AG08395 (cell line): ENCODE results near the gene NECTIN1.

Experiments used
- DNase-seq: peaks from one replicate; pipeline ENCODE4 v3.0.0; 2012; ENCODE audit warnings: mixed read lengths, low spot score

The NECTIN1 gene

GRCh38 chr11:119712459-119713358 lies 16.3 kb downstream of the NECTIN1 start:
- no peak for DNase-seq

- no peak for DNase-seq
Measured at GRCh38 chr11:119712006-119712405, 17.0 kb downstream of the NECTIN1 start.

GRCh38 chr11:119711476-119711875 lies 17.5 kb downstream of the NECTIN1 start:
- DNase-seq, result no peak

DNA sequence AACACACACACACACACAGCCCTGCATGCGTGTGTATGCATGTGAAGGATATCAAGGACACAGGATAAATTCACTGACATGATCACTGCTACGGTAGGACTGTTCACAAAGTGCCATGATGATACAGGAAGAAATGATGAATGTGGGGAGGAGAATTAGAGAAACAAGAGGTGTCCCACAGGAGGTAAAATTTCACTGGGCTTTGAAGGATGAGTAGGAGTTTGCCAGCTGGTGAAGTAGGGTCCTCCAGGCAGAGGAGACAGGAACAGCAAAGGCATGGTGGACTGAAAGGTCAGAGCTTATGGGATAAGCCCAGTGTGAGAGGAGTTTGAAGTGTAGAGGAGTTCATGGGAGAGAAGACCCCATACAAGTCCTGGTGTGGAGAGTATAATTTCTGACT lies 18.6 kb downstream of the NECTIN1 start:
- no peak for DNase-seq

GRCh38 chr11:119709638-119710346 lies 19.2 kb downstream of the NECTIN1 start:
- DNase-seq, result peak; percentile 77

DNA sequence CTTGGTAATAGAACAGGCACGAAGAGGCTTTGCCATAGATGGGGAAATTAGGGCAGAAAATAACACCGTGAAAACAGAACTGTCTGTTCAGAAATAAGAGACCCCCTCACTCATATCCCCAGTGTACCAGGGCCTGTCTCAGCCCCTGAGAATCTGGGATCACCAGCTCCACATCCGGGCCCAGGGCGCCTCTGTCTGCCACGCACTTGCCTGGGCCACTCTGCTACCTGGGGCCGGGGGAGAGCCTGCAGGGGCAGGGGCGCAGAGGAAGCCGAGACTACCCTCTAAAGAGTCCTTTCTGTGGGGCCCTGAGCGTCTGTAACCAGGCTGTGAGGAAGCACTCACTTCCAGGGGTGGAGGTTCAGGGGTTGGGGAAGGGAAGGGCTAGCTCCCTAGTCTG lies 19.8 kb downstream of the NECTIN1 start:
- no peak for DNase-seq

DNA sequence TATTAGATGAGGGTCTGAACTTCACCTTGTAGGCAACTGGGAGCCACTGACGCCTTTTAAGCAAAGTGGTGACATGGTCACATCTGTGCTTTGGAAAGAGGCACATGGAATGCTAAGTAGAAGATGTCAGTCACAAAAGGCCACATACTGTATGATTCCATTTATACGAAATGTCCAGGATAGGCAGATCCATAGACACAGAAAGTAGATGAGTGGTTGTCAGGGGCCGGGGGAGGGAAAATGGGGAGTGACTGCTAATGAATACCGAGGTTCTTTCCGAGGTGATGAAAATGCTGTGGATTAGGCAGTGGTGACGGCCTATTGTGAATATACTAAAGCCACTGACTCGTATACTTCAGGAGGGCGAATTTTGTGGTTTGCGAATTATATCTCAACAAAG lies 20.6 kb downstream of the NECTIN1 start:
- no peak for DNase-seq

GRCh38 chr11:119706887-119707286 lies 22.1 kb downstream of the NECTIN1 start:
- DNase-seq, result no peak

GRCh38 chr11:119706029-119706428 lies 23.0 kb downstream of the NECTIN1 start:
- DNase-seq, result no peak

GRCh38 chr11:119705362-119705761 lies 23.6 kb downstream of the NECTIN1 start:
- no peak for DNase-seq

DNA sequence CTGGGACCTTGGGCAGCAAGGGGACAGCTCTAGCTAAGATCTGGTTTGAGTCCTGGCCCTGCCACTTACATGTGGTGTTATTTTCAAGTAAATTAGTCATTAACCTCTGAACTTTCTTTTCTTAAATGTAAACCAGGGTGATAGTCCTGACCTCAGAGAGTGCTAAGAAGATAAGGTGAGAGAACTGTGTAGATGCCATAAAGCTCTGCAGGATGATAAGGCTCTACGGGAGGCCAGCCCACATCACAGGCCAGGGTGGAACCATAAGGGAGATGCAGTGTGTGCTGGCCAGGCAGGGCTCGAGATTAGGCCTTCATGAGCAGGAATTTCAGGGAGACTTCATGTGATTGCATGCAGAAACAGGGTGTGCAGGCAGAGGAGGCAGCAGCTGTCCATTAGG lies 24.2 kb downstream of the NECTIN1 start:
- no peak for DNase-seq

DNA sequence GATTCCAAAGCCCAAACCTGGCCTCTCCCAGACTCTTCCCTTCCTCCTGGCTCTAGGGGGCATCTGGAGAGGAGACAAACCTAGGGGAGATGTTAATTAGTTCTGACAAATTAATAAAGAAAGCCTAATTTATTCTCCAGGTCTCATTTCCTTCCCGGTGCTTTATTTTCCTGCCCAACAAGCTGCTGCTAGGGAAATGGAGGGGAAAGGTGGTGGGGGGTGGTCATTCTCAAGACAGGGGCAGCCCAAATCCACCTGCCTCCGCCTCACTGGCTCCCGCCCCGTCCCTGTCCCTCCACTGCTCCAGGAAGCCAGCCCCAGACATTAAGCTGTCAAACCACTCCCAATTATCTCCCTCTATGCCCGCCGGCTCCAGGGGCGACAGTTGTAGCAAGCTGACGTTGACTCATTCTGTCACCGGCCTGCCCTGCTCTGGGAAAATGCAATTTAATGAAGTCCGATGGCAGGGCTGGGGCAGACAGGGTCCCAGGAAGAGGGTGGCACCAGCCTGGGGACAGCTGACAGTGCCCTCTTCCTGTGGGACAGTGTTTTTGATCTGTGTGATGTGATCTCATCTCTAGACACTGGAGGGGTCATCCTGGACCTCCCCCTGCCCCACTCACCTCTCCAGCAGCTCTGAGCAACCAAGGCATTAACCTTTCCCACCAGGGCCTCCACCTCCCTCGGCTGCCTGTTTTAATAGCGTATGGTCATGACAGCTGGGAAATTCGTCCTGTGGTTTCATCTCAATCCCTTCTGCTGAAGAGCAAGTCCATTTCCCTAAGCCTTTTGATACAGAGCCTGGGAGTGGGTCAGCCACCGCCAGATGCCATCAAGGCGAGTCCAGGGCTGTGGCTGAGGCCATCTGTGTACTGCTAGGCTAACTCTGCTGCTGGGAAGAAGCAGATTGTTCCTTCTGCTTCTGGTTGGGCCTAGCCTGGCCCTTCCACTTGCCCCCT lies 27.1 kb downstream of the NECTIN1 start:
- DNase-seq, result peak; percentile 29

GRCh38 chr11:119700536-119701346 lies 28.3 kb downstream of the NECTIN1 start:
- no peak for DNase-seq

GRCh38 chr11:119700030-119700429 lies 29.0 kb downstream of the NECTIN1 start:
- DNase-seq, result no peak

- DNase-seq, result peak; percentile 58
Measured at GRCh38 chr11:119699227-119699626, 29.8 kb downstream of the NECTIN1 start.

GRCh38 chr11:119697882-119698281 lies 31.1 kb downstream of the NECTIN1 start:
- no peak for DNase-seq

- DNase-seq, result no peak
Measured at GRCh38 chr11:119697445-119697844, 31.6 kb downstream of the NECTIN1 start.

DNA sequence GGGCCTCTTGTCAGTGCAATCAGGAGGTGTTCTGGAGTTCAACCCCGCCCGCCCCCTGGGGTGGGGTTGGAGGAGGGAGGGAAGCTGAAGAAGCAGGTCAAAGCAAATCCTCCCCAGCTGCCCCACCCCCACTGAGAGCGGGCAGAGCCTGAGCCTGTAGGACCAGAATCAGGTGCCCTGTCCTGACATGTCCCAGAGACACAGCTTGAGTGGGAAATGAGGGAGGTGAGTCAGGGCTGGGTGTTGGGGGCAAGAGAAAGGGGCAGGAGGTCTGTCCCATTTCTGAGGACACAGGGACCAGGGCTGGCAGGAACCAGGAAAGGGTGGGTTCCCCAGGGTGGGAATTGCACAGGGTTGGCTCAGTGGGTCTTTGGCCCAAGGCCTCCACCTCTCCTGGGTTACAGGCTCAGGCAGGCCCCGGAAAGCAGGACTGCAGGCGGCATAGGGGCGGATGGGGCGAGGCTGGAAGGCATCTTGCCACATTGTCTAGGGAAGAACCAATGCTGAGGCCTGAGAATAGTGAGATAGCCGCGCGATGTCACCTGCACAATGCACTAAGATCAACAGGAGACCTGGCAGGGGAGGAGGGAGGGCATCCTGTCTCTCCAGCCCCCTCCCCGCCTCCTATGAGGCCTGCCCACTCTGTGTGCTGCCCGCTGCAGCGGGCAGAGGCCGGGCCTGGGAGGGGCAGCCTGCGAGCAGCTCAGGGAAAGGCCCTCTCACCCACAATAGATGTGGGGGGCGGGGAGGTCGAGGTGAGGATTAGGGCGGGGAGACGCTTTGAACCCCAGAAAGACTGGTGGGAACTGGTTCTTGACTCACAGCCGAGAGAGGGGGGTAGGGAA lies 32.4 kb downstream of the NECTIN1 start:
- no peak for DNase-seq

DNA sequence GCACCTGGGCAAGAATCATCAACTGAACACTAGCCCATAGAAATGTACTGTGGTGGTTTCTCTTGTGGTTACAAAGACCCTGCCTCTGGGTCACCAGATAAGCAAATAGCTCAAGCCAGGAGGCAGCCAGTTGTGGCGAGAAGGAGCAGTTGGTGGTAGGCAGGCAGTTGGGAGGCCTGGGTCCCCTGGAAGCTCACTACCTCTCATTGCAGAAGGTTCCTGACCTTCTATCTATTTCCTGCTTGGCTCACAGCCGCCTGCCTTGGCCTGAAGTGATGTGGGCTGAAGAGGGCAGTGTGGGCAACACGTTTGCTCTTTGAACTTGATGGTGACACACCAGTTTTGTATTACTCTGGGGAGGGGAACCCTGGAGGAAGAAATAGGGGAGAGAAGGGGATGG lies 34.7 kb downstream of the NECTIN1 start:
- DNase-seq, result no peak

DNA sequence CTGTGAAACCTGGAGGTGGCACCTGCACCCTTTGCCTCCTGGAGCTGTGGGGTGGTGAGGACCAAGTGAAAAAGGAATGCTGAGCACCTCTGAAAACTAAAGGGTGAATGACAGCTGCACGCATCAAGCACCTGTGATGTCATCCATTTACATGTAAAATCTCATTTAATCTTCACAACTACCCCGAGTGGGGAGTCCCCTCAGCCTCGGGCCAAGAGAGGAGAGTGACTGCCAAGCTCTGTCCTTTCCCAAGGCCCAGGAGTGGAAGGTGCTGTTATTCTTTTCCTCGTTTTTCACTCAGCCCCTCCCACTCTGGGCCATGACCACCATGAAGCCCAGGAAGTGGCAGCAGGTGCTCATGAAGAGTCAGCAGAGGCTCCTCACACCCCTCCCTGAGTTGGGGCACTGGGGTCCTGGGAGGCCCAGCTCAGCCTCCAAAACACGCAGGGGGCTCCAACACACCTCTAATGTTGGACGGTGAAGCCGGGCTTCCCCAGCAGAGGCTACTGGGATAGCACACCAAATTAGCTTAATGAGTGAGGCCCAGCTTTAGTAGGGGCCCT lies 35.7 kb downstream of the NECTIN1 start:
- no peak for DNase-seq
